Effector memory CD4-positive, alpha-beta T cell (primary cell): ENCODE results near the gene HABP2.

Experiments
- DNase-seq, 3 donors: peaks; one replicate each; pipeline ENCODE4 v3.0.0-alpha.2; 2020
- H3K27ac ChIP-seq: 2 replicates; pipeline ENCODE4 v1.7.0; 2013; ENCODE audit warnings: mild to moderate bottlenecking, low read length, moderate library complexity; ENCODE audit not compliant: insufficient read depth, poor library complexity, severe bottlenecking
- H3K27me3 ChIP-seq: replicated peaks from 2 replicates; pipeline ENCODE4 v1.7.0; 2013; ENCODE audit warnings: mild to moderate bottlenecking, low read length; ENCODE audit not compliant: insufficient read depth, control insufficient read depth, poor library complexity, severe bottlenecking
- H3K36me3 ChIP-seq: 2 replicates; pipeline ENCODE4 v1.7.0; 2013; ENCODE audit warnings: mild to moderate bottlenecking, low read length, moderate library complexity; ENCODE audit not compliant: control insufficient read depth, insufficient read depth
- H3K4me1 ChIP-seq: 2 replicates; pipeline ENCODE4 v1.7.0; 2013; ENCODE audit warnings: low read length, mild to moderate bottlenecking; ENCODE audit not compliant: control insufficient read depth, insufficient read depth, poor library complexity, severe bottlenecking
- H3K4me3 ChIP-seq: 2 replicates; pipeline ENCODE4 v1.7.0; 2013; ENCODE audit warnings: low read length, low read depth, mild to moderate bottlenecking; ENCODE audit not compliant: insufficient read depth, poor library complexity, severe bottlenecking
- H3K9me3 ChIP-seq: 2 replicates; pipeline ENCODE4 v1.7.0; 2013; ENCODE audit warnings: mild to moderate bottlenecking, low read length, moderate library complexity; ENCODE audit not compliant: control insufficient read depth

The HABP2 gene

DNA sequence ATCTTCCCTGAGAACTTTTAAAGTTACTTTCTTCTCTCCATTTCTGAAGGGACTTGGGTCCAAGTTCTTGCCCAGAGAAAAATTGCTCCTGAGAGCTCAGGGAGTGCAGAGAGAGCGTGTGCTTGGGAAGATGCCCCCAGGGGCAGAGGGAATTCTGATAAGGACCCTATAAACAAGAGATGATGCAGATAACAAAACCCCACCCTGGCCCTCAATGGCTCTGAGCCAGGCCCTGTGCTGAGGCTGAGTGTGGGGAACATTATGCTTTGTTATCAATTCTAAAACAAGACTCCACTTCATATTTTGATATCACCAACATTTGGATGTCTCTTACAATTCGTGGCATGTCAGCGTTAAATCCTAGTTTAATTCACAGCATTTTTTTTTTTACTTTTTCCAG, 34.4 kb upstream of the HABP2 start:
- no peaks in the 10 kb centered on the region for H3K4me1 ChIP-seq
- no peaks in the 10 kb centered on the region for H3K9me3 ChIP-seq
- H3K4me3 ChIP-seq = no peak overlapping the region
- H3K36me3 ChIP-seq = no peaks in the 10 kb centered on the region
- no peak overlapping the region for H3K27ac ChIP-seq
- no peaks in the 10 kb centered on the region for H3K27me3 ChIP-seq
- DNase-seq = no peak

GRCh38 chr10:113518816-113519591, 33.8 kb upstream of the HABP2 start:
- no peaks in the 10 kb centered on the region for H3K9me3 ChIP-seq
- no peak for DNase-seq
- H3K4me3 ChIP-seq = no peak overlapping the region
- no peak overlapping the region for H3K27ac ChIP-seq
- no peaks in the 10 kb centered on the region for H3K27me3 ChIP-seq
- H3K36me3 ChIP-seq = no peaks in the 10 kb centered on the region
- H3K4me1 ChIP-seq = no peaks in the 10 kb centered on the region

DNA sequence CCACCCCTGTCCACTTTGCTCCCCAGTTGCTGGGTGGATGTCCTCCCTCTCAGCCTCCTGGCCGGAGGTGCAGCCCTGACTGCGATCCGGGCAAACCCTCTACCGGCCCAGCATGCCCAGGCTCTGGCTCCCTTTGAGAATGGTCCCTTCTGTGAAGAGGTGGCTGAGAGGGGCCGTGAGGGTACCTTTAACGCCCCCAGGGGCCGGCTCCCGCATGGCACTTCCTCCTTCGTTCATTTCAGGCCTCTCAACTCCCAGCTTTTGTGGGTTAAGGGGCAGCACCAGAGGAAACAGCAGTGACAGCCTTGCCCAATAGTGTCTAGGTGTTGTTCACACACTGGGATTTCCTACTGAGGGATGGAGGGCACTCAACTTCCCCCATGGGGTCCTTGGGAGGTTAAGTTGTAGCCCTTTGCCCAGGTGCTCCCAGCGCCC, 33.2 kb upstream of the HABP2 start:
- no peaks in the 10 kb centered on the region for H3K9me3 ChIP-seq
- H3K4me3 ChIP-seq = no peak overlapping the region
- DNase-seq = no peak
- H3K4me1 ChIP-seq = no peaks in the 10 kb centered on the region
- H3K27ac ChIP-seq = no peak overlapping the region
- no peaks in the 10 kb centered on the region for H3K36me3 ChIP-seq
- no peaks in the 10 kb centered on the region for H3K27me3 ChIP-seq

DNA sequence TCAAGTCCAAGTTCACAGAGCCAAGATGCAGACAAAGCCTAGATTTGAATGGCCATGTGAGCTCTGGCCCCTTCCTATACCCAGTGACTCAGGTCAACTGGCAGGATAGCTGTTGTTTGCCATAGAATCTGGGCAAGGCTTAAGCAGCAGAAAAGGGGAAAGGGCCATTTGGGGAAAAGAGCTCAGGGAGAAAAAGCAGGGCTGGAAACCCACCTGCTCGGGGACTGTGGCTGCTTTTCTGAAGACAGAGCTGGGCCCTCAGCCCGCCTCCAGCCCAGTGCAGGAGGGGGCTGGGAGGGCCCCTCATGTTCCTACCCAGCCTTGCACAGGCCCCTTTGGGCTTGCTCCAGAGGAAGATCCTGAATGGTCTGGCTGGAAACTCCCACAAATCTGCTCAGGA, 32.6 kb upstream of the HABP2 start:
- no peak for DNase-seq
- H3K4me1 ChIP-seq = no peaks in the 10 kb centered on the region
- no peaks in the 10 kb centered on the region for H3K9me3 ChIP-seq

GRCh38 chr10:113520690-113521474, 32.0 kb upstream of the HABP2 start:
- DNase-seq = no peak
- H3K27ac ChIP-seq = no peak overlapping the region

More for the DNA sequence above, 32.6 kb upstream of the HABP2 start:
- Histone ChIP-seq H3K27ac (no peak overlapping the region), H3K27me3 (no peaks in the 10 kb centered on the region), H3K4me3 (no peak overlapping the region), H3K36me3 (no peaks in the 10 kb centered on the region)

DNA sequence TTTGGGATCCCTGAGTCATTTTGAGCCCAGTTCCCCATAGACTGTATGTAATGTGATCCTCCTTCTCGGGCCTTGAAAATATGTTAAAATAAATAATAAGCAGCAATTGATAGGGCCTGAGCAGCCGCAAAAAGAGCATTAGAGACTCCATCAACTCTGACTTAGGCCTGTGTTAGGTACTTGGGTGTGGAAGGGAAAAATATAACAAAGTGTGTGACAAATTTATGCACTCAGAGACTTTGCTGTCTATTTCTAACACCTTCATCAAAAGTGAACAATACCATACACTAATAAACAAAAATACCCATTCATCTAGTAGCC, 31.4 kb upstream of the HABP2 start:
- Histone ChIP-seq H3K36me3 (no peaks in the 10 kb centered on the region), H3K27ac (no peak overlapping the region), H3K9me3 (no peaks in the 10 kb centered on the region), H3K4me1 (no peaks in the 10 kb centered on the region), H3K4me3 (no peak overlapping the region), H3K27me3 (no peaks in the 10 kb centered on the region)
- DNase-seq = no peak

More at GRCh38 chr10:113520690-113521474, 32.0 kb upstream of the HABP2 start:
- Histone ChIP-seq H3K4me3 (no peak overlapping the region), H3K4me1 (no peaks in the 10 kb centered on the region), H3K27me3 (no peaks in the 10 kb centered on the region), H3K9me3 (no peaks in the 10 kb centered on the region), H3K36me3 (no peaks in the 10 kb centered on the region)

DNA sequence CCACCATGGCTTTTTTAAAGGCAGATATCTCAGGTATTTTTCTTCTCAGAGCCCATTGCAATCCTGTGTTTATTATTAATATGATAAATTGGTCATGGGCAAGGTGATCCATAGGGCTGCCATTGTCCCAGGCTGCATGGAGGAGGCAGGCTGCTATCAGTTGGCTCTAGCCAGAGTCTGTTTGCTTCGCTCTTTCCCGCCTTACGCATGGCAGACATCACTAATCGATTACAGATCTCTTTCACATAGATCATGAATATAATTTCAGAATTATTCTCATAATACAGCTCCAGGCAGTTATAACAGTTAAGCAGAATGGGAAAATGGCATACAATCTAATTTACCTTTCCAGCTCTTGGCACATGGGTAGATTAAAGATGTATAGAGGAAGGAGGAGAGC, 30.4 kb upstream of the HABP2 start:
- no peak overlapping the region for H3K4me3 ChIP-seq
- DNase-seq = no peak
- no peaks in the 10 kb centered on the region for H3K4me1 ChIP-seq
- H3K27me3 ChIP-seq = no peaks in the 10 kb centered on the region
- no peaks in the 10 kb centered on the region for H3K36me3 ChIP-seq
- no peaks in the 10 kb centered on the region for H3K9me3 ChIP-seq
- no peak overlapping the region for H3K27ac ChIP-seq

GRCh38 chr10:113523071-113523470, 29.8 kb upstream of the HABP2 start:
- Histone ChIP-seq H3K27ac (no peak overlapping the region), H3K27me3 (no peaks in the 10 kb centered on the region), H3K36me3 (no peaks in the 10 kb centered on the region), H3K4me1 (no peaks in the 10 kb centered on the region), H3K9me3 (no peaks in the 10 kb centered on the region), H3K4me3 (no peak overlapping the region)
- no peak for DNase-seq

- no peak for DNase-seq
- no peaks in the 10 kb centered on the region for H3K27me3 ChIP-seq
- H3K4me1 ChIP-seq = no peaks in the 10 kb centered on the region
- no peaks in the 10 kb centered on the region for H3K36me3 ChIP-seq
- no peak overlapping the region for H3K4me3 ChIP-seq
- no peaks in the 10 kb centered on the region for H3K9me3 ChIP-seq
- H3K27ac ChIP-seq = no peak overlapping the region
These were observed 29.2 kb upstream of the HABP2 start for GRCh38 chr10:113523628-113524027.

DNA sequence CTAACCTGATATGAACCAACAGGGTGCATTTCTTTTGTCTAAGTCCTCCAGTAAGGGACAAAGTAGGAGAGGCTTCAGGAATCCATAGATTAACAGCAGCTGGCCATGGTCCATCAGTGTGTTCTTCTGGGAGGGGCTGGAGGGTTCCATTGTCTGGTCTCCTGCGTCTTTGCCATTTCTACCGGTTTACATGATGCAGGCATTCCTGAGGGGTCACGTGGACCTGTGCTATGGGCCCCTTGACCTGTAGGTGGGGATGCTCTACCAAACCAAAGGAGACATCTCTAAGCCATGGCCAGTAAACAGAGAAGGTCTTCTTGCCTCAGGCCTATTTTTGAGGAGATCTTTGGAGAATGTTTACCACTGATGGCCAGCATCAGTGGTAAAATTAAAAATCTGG, 28.7 kb upstream of the HABP2 start:
- Histone ChIP-seq H3K36me3 (no peaks in the 10 kb centered on the region), H3K4me3 (no peak overlapping the region), H3K27ac (no peak overlapping the region), H3K9me3 (no peaks in the 10 kb centered on the region), H3K4me1 (no peaks in the 10 kb centered on the region), H3K27me3 (no peaks in the 10 kb centered on the region)
- no peak for DNase-seq
